Astrocyte of the cerebellum (primary cell): ENCODE measurements around the gene COA4.
A peak's percentile ranks its signal among the peaks of the same experiment; 100 is the strongest.

Source experiments
- DNase-seq: peaks from one replicate; pipeline ENCODE4 v3.0.0-alpha.2; 2011; ENCODE audit warnings: low read depth
- H3K4me3 ChIP-seq: 2 replicates; pipeline ENCODE4 v1.5.1; 2011; ENCODE audit warnings: mild to moderate bottlenecking, low read depth, low read length, moderate library complexity
- in situ Hi-C: cut with HindIII; loops from 2 replicates; pipeline ENCODE4 v1.10.0; 2017; ENCODE audit warnings: low sequenced_read_pairs
- TF ChIP-seq, protein P1 (sequence below): IDR thresholded peaks from 2 replicates; pipeline ENCODE4 v1.5.1; 2012; ENCODE audit warnings: low read length, low read depth, moderate library complexity, mild to moderate bottlenecking; ENCODE audit errors: missing control alignments

The COA4 gene

DNA sequence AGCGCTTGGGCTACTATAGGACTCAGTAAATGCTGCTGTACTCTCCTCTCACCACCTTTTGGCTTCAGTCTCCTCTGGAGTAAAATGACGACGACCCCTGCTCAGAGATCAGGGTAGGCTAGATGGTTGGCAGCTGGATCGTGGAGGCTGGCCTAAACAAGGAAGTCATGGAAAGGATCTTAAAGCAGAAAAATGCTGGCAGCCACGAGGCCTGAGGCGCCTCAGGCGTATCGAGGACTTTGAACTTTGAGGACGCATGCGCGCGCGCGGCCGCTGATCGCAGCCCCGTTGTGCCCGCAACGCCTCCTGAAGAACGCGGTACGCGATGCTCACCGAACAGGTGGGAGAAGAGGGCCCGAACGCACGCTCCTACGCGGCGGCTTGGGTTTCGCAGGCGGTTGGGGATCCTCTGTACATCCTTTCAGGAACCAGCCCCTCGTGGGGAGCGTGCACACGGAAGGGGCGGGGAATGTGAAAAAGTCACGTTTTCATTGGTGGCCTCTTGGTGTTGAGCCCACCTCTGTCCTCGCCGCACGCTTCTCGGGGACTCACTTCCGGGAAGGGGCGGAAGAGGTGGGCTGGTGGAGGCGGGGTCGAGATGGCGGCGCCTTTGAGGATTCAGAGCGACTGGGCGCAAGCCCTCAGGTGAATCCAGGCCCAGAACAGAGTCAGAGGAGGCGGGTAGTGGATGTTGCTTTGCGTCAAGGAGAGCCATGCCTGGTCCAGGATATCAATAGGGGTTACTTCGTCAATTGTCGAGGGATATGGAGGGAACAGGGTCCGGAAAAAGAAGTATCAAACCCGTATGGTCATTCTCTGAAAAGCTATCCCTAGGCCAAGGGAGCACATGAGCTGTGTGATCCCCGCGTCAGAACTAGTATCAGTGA, at the start of gene COA4, which contains the start of gene PAAF1:
Gene COA4, minus strand, starts transcription at position 423 of the 887 bp plus-strand sequence. CDS start 3,468 bp downstream, outside the sequence.
Gene PAAF1, plus strand, starts transcription at position 576 of the 887 bp plus-strand sequence. Its CDS starts 23 bp downstream, at position 599.
- TF ChIP-seq, protein P1, sequence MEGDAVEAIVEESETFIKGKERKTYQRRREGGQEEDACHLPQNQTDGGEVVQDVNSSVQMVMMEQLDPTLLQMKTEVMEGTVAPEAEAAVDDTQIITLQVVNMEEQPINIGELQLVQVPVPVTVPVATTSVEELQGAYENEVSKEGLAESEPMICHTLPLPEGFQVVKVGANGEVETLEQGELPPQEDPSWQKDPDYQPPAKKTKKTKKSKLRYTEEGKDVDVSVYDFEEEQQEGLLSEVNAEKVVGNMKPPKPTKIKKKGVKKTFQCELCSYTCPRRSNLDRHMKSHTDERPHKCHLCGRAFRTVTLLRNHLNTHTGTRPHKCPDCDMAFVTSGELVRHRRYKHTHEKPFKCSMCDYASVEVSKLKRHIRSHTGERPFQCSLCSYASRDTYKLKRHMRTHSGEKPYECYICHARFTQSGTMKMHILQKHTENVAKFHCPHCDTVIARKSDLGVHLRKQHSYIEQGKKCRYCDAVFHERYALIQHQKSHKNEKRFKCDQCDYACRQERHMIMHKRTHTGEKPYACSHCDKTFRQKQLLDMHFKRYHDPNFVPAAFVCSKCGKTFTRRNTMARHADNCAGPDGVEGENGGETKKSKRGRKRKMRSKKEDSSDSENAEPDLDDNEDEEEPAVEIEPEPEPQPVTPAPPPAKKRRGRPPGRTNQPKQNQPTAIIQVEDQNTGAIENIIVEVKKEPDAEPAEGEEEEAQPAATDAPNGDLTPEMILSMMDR = no peak
- in situ Hi-C loops = no loop called here
- peak; percentile 88 for DNase-seq
- peak within 1 kb of the TSS; percentile 75 for H3K4me3 ChIP-seq

DNA sequence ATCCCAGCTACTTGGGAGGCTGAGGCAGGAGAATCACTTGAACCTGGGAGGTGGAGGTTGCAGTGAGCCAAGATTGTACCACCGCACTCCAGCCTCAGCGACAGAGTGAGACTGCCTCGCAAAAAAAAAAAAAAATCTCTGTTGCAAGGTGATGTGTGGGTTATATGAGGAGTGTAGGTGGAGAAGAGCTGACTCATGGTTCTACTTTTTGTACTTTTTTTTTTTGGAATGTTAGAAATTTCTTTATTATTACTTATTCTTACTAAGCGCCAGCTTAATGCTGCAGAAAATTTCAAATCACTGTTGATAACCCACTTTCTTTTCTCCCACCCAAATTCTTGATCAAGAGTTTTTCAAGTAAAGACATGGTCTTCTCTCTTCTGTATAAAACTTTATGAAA, 44.5 kb upstream of the COA4 start:
- in situ Hi-C loops = no loop called here
- TF ChIP-seq, protein P1 = no peak
- H3K4me3 ChIP-seq = no peak overlapping the region
- DNase-seq = no peak

DNA sequence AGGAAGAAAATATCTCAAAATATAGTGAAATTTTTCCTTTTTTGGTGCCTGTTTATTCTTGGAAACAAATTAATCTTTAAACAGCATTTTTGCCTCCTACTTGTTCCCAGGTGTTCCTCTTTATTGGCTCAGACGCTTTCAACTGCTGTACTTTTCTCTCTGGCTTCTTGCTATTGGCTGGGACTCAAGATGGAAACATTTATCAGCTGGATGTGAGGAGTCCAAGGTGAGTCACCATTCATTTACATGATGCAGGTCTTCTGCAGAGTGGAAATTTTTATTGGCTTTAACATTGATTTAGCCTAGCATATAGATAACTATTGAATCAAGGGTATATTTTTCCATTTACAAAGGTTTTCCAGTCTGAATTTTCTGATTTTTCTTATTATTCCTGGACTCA, 39.8 kb upstream of the COA4 start:
- no peak overlapping the region for H3K4me3 ChIP-seq
- no peak for DNase-seq
- TF ChIP-seq, protein P1 = no peak
- in situ Hi-C loops = no loop called here

DNA sequence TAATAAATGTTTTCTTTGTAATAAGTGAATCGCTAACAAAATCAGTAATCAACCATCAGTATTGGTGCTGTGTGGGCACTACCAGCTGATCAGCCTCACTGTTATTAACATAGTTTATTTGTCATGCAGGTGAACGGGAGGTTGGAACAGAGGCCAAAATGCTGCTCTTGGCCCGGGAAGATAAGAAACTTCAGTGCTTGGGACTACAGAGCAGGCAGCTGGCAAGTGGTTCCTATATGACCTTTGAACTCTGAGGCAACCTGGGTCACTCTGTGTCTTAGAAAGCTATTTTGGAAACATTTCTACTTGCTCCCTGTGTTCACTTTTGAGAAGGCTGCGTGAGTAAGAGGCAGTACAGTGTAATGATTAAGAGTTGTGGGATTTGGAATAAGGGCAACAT, 37.6 kb upstream of the COA4 start:
- in situ Hi-C loops = no loop called here
- DNase-seq = no peak

DNA sequence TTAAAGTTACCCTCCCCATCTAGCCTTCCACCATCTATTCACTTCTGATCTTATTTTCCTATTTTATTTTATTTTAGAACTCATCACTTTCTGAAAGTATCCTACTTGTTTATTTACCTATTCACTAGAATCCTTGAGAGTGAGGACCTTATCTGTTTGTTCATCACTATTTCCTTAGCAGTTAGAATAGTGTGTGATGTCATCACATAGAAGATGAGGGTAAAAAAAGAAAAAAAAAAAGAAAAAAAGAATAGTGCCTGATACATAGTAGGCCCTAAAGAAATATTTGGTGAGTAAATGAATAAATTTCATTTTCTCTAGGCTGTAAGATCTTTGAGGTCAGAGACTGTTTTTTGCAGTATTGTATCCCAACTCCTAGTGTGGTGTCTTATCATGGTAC, 36.8 kb upstream of the COA4 start:
- TF ChIP-seq, protein P1 = no peak
- H3K4me3 ChIP-seq = no peak overlapping the region
- DNase-seq = no peak
- in situ Hi-C loops = no loop called here

More for the DNA sequence above, 37.6 kb upstream of the COA4 start:
- TF ChIP-seq, protein P1 = no peak
- H3K4me3 ChIP-seq = no peak overlapping the region

DNA sequence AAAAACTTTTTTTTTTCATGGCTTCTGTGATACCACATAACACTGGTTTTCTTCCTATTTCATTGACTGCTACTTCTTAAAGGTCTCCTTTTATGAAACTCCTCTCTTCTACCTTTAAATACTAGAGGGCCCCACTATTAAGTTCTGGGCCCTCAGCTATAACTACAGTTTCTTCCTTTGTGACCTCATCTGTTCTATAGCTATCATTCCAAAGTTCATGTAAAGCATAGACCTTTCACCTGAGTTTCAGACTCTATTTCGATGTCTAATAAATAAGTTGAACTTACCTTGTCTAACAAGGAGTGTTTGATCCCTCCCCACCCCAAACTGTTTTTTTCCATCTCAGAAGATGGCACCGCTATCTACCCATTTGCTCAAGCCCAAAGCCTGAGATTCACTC, 35.4 kb upstream of the COA4 start:
- no peak overlapping the region for H3K4me3 ChIP-seq
- in situ Hi-C loops = no loop called here
- no peak for DNase-seq
- TF ChIP-seq, protein P1 = no peak
